ENCODE results near the gene EHMT1. TPM values are rescaled to one million over a fixed set of nuclear protein-coding genes. Genes with fewer than 3 reads are reported as not detected.
"Not testable (repeated sequence)": the region's sequence is repeated elsewhere in the genome, so short reads cannot be mapped to it uniquely, and the experiment has no call there.

EHMT1 gene
- total and polyA plus RNA-seq, 2 donors, result 44.7 to 48.6 TPM

DNA sequence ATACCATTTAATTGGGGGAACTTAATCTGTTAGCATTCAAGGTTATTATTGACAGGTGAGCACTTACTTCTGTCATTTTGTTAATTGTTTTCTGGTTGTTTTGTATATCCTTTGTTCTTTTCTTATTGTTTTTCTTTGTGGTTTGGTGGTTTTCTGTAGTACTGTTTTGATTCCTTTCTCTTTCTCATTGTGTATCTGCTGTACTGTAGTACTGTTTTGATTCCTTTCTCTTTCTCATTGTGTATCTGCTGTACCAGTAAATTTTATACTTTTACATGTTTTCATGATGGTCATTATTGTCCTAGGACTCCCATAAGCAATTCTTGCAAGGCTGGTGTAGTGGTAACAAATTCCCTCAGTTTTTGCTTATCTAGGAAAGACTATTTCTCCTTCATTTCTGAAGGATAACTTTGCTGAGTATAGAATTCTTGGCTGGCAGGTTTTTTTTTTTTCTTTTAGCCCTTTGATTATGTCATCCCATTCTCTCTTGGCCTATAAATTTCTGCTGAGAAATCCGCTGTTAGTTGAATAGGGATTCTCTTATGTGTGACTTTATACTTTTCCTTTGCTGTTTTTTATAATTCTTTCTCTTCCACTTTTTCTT lies 234.7 kb downstream of the EHMT1 start:
- no peak overlapping the region for H3K27ac ChIP-seq (ENCODE audit: low read depth)
- no peak overlapping the region for H3K4me3 ChIP-seq (ENCODE audit: low read depth, low read length)
- 91% methylated on average over 1 of the region's 1 CpG for WGBS
- H3K4me1 ChIP-seq (ENCODE audit: insufficient read depth), result no peaks in the 10 kb centered on the region
- no peak for DNase-seq (ENCODE audit: extremely low spot score)
- H3K36me3 ChIP-seq (ENCODE audit: insufficient read depth), result no peaks in the 10 kb centered on the region

- no peak for DNase-seq (ENCODE audit: extremely low spot score)
- 34% methylated on average over 1 of the region's 1 CpG for WGBS
- no peaks in the 10 kb centered on the region for H3K36me3 ChIP-seq (ENCODE audit: insufficient read depth)
- H3K4me1 ChIP-seq (ENCODE audit: insufficient read depth), result no peaks in the 10 kb centered on the region
- no peak overlapping the region for H3K27ac ChIP-seq (ENCODE audit: low read depth)
- H3K4me3 ChIP-seq (ENCODE audit: low read depth, low read length), result no peak overlapping the region
Measured at GRCh38 chr9:137860361-137860760, 241.6 kb downstream of the EHMT1 start.

GRCh38 chr9:137865581-137866145 lies 246.9 kb downstream of the EHMT1 start:
- H3K27ac ChIP-seq (ENCODE audit: low read depth), result no peak overlapping the region
- H3K4me1 ChIP-seq (ENCODE audit: insufficient read depth), result no peaks in the 10 kb centered on the region
- H3K4me3 ChIP-seq (ENCODE audit: low read depth, low read length), result no peak overlapping the region
- no peak for DNase-seq (ENCODE audit: extremely low spot score)
- WGBS, result 35% methylated on average over 18 of the region's 18 CpGs
- no peaks in the 10 kb centered on the region for H3K36me3 ChIP-seq (ENCODE audit: insufficient read depth)

- no peaks in the 10 kb centered on the region for H3K4me1 ChIP-seq (ENCODE audit: insufficient read depth)
- H3K36me3 ChIP-seq (ENCODE audit: insufficient read depth), result no peaks in the 10 kb centered on the region
- no peak overlapping the region for H3K27ac ChIP-seq (ENCODE audit: low read depth)
- WGBS, result 47% methylated on average over 21 of the region's 21 CpGs
- DNase-seq (ENCODE audit: extremely low spot score), result no peak
- H3K4me3 ChIP-seq (ENCODE audit: low read depth, low read length), result no peak overlapping the region
Measured at GRCh38 chr9:137866226-137867141, 247.7 kb downstream of the EHMT1 start.

- no peaks in the 10 kb centered on the region for H3K36me3 ChIP-seq (ENCODE audit: insufficient read depth)
- 76% methylated on average over 3 of the region's 3 CpGs for WGBS
- no peak overlapping the region for H3K4me3 ChIP-seq (ENCODE audit: low read depth, low read length)
- no peak overlapping the region for H3K27ac ChIP-seq (ENCODE audit: low read depth)
- no peak for DNase-seq (ENCODE audit: extremely low spot score)
- H3K4me1 ChIP-seq (ENCODE audit: insufficient read depth), result no peaks in the 10 kb centered on the region
Measured at GRCh38 chr9:137870432-137870831, 251.6 kb downstream of the EHMT1 start.

- WGBS, result 83% methylated on average over 10 of the region's 10 CpGs
- no peaks in the 10 kb centered on the region for H3K4me1 ChIP-seq (ENCODE audit: insufficient read depth)
- no peak overlapping the region for H3K4me3 ChIP-seq (ENCODE audit: low read depth, low read length)
- no peak overlapping the region for H3K27ac ChIP-seq (ENCODE audit: low read depth)
- H3K36me3 ChIP-seq (ENCODE audit: insufficient read depth), result no peaks in the 10 kb centered on the region
- DNase-seq (ENCODE audit: extremely low spot score), result no peak
Measured at GRCh38 chr9:137872296-137872695, 253.5 kb downstream of the EHMT1 start.

DNA sequence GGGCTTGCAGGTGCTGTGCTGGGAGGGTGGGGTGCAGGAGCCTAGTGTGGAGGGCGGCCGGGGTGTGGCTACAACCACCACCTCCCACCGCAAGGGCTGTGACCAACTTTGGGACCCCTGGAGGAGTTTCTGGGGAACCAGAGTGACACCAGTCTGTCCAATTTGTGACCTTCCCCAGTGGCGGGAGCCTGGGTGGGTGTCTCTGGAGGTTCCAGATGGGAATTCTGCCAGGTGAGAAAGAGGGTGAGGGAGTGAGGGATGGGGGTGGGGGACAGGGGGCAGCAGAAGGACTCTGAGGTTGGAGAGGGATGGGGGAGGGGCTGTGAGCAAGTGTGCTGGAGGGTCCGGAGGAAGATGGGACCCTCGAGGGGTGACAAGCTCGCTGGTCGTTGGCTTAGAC lies 254.6 kb downstream of the EHMT1 start:
- H3K4me1 ChIP-seq (ENCODE audit: insufficient read depth), result peaks cover under 1% of the 10 kb centered on the region
- no peak for DNase-seq (ENCODE audit: extremely low spot score)
- no peak overlapping the region for H3K27ac ChIP-seq (ENCODE audit: low read depth)
- WGBS, result 78% methylated on average over 8 of the region's 8 CpGs
- no peak overlapping the region for H3K4me3 ChIP-seq (ENCODE audit: low read depth, low read length)
- H3K36me3 ChIP-seq (ENCODE audit: insufficient read depth), result no peaks in the 10 kb centered on the region

DNA sequence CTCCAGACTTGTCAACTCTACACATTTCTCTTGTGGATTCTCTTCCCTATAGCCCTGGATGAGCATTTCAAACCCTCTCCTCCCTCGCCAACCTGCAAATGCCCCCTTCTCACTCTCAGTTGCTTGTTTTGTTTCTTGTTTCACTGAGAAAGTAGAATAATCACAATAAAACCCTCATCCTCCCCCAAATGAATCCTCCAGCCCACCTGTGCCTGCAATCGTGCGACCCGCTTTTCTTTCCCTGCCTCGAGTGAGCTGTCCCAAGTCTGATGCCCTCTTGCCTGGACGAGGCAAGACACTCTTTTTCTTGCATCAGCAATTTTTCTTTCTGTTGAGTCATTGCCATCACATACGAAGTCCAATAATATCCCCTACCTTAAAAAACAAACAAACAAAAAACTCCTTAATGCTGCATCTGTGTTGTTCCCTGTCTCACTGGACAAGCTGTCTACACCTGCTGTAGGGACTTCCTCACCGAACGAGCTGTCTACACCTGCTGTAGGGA lies 255.1 kb downstream of the EHMT1 start:
- DNase-seq (ENCODE audit: extremely low spot score), result no peak
- H3K4me1 ChIP-seq (ENCODE audit: insufficient read depth), result peaks cover 1% of the 10 kb centered on the region
- no peak overlapping the region for H3K27ac ChIP-seq (ENCODE audit: low read depth)
- no peaks in the 10 kb centered on the region for H3K36me3 ChIP-seq (ENCODE audit: insufficient read depth)
- WGBS, result 80% methylated on average over 9 of the region's 9 CpGs
- H3K4me3 ChIP-seq (ENCODE audit: low read depth, low read length), result no peak overlapping the region

- Histone ChIP-seq H3K4me1 (ENCODE audit: insufficient read depth) (peaks cover 1% of the 10 kb centered on the region), H3K27ac (ENCODE audit: low read depth) (no peak overlapping the region), H3K36me3 (ENCODE audit: insufficient read depth) (no peaks in the 10 kb centered on the region), H3K4me3 (ENCODE audit: low read depth, low read length) (no peak overlapping the region)
- WGBS, result 80% methylated on average over 14 of the region's 14 CpGs
- DNase-seq (ENCODE audit: extremely low spot score), result no peak
Measured at GRCh38 chr9:137875354-137875753, 256.5 kb downstream of the EHMT1 start.

GRCh38 chr9:137875846-137876245 lies 257.0 kb downstream of the EHMT1 start:
- no peak overlapping the region for H3K27ac ChIP-seq (ENCODE audit: low read depth)
- peaks cover 1% of the 10 kb centered on the region for H3K4me1 ChIP-seq (ENCODE audit: insufficient read depth)
- 84% methylated on average over 10 of the region's 10 CpGs for WGBS
- no peaks in the 10 kb centered on the region for H3K36me3 ChIP-seq (ENCODE audit: insufficient read depth)
- H3K4me3 ChIP-seq (ENCODE audit: low read depth, low read length), result no peak overlapping the region
- DNase-seq (ENCODE audit: extremely low spot score), result no peak

DNA sequence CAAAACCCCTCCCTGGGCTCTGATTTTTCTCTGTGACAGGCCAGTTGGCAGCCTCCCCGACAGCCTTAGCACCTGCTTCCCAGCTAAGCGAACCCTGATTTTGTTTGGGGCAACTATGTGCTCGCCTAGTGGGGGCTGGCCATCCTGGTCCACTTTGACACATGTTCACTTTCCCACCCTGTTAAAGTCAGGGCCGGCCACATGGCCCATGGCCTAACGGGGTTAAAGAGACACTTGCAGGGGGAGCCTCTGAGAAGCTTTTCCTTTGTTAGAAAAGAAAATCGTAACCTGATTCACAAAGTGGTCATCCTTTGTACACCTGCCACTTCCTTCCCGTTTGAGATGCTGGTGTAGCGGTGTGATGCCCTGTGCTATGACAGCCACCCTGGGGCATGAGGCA lies 257.5 kb downstream of the EHMT1 start:
- Histone ChIP-seq H3K4me3 (ENCODE audit: low read depth, low read length) (no peak overlapping the region), H3K4me1 (ENCODE audit: insufficient read depth) (peaks cover 1% of the 10 kb centered on the region), H3K27ac (ENCODE audit: low read depth) (no peak overlapping the region), H3K36me3 (ENCODE audit: insufficient read depth) (no peaks in the 10 kb centered on the region)
- no peak for DNase-seq (ENCODE audit: extremely low spot score)
- WGBS, result 83% methylated on average over 8 of the region's 8 CpGs

DNA sequence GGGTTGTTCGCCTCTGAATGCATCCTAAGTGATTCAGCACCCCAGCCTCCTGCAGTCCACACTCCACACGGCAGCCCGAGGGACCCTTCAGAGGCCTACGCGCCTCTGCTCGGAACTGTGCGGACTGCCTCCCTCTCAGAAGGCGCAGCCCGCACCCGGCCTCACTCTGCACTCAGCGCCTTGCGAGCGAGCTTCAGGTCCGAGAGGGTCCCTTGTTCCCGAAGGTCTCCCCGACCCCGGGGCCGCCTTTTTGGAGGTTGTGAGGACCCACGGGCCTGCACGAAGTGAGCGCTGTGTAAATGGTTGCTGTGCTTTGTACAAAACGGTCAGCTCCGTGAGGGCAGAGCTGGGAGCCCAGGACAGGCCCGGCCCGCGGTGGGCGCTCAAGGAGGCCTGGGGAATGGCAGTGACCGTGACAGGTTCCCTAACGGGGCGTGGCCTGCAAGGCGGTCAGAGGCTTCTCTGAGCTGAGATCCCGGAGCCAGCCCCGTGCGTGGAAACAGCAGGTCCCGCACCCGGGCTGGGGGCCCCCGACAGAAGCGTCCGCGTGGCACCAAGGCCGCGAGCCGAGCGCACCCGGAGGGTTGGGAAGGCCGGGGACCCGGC lies 258.1 kb downstream of the EHMT1 start:
- no peaks in the 10 kb centered on the region for H3K36me3 ChIP-seq (ENCODE audit: insufficient read depth)
- H3K4me1 ChIP-seq (ENCODE audit: insufficient read depth), result peaks cover 1% of the 10 kb centered on the region
- no peak overlapping the region for H3K4me3 ChIP-seq (ENCODE audit: low read depth, low read length)
- H3K27ac ChIP-seq (ENCODE audit: low read depth), result no peak overlapping the region
- no peak for DNase-seq (ENCODE audit: extremely low spot score)
- 59% methylated on average over 47 of the region's 47 CpGs for whole genome bisulfite sequencing

DNA sequence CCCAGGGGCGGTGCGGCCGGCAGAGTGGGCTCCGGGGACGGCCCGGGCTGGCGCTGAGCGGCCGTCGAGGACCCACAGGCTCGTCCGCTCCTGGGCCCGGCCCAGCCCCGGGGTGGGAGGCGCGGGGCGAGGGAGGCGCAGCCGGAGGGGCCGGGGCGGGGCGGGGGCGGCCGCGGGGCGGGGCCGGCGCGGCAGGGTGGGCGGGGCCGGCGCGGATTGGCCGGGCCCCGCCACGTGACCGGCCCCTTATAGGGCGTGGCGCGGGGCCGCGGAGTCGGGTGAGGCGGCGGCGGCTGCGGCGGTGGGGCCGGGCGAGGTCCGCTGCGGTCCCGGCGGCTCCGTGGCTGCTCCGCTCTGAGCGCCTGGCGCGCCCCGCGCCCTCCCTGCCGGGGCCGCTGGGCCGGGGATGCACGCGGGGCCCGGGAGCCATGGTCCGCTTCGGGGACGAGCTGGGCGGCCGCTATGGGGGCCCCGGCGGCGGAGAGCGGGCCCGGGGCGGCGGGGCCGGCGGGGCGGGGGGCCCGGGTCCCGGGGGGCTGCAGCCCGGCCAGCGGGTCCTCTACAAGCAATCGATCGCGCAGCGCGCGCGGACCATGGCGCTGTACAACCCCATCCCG lies 258.8 kb downstream of the EHMT1 start, which contains the start of gene CACNA1B:
TSS of gene CACNA1B (plus strand) at position 277 of the 617 bp plus-strand sequence. CDS start at position 429, 152 bp downstream.
- not testable (repeated sequence) for H3K36me3 ChIP-seq (ENCODE audit: insufficient read depth); H3K27ac ChIP-seq (ENCODE audit: low read depth); DNase-seq (ENCODE audit: extremely low spot score); H3K4me1 ChIP-seq (ENCODE audit: insufficient read depth)
- WGBS, result 4% methylated on average over 66 of the region's 95 CpGs
- H3K4me3 ChIP-seq (ENCODE audit: low read depth, low read length), result peak within 1 kb of the TSS; percentile 37
